Endothelial cell of umbilical vein (primary cell): ENCODE measurements around the gene LMAN1L. TPM values are rescaled to one million over a fixed set of nuclear protein-coding genes. Genes with fewer than 3 reads are reported as not detected.

ENCODE experiments used
- BruUV-seq: library from RNA; stranded (reverse); fragments of 400-500 nt; replicated peaks from 2 replicates; lab custom pipeline; 2021; lab: Mats Ljungman, UMichigan
- CTCF ChIA-PET: fragments of 300-600, 350-600 bp; sonication (Branson Sonifier 250); formaldehyde crosslinking; loops from one replicate; lab custom pipeline; 2021; ENCODE audit warnings: antibody characterized with exemption, inconsistent platforms; lab: Charles Lee
- POLR2A ChIA-PET: fragments of 300-600, 350-600 bp; sonication (Branson Sonifier 250); formaldehyde crosslinking; loops from one replicate; lab custom pipeline; 2021; ENCODE audit warnings: antibody characterized with exemption, inconsistent platforms; lab: Charles Lee
- DNase-seq: peaks from one replicate; pipeline ENCODE4 v3.0.0-alpha.2; 2011; ENCODE audit warnings: low read depth, low spot score
- FAIRE-seq: peaks from 2 replicates; lab custom pipeline; 2011; peaks lifted over from hg19 to GRCh38; lab: Jason Lieb, UNC
- H2AFZ ChIP-seq: 2 replicates; pipeline ENCODE4 v1.6.0; 2012; ENCODE audit warnings: low read depth, low read length, control low read depth, inconsistent platforms
- H3K27ac ChIP-seq: 2 replicates; pipeline ENCODE4 v1.5.1; 2011; ENCODE audit warnings: low read depth, mild to moderate bottlenecking, control low read depth, low read length, moderate library complexity; ENCODE audit not compliant: insufficient read depth
- H3K27me3 ChIP-seq, 2 experiments: 2 replicates each; pipeline versions ENCODE4 v1.6.0 to v1.6.1; 2011; ENCODE audit warnings: low read length in 2 of 2, mixed read lengths in 1 of 2; ENCODE audit not compliant: control insufficient read depth in 2 of 2, insufficient read depth in 2 of 2
- H3K36me3 ChIP-seq, 2 experiments: 2 replicates in 1 of 2; 3 replicates in 1 of 2; pipeline ENCODE4 v1.5.1; 2011; ENCODE audit warnings: low read length in 2 of 2, mild to moderate bottlenecking in 1 of 2, moderate library complexity in 1 of 2; ENCODE audit not compliant: control insufficient read depth in 2 of 2, insufficient read depth in 2 of 2; ENCODE audit errors: extremely low read depth in 1 of 2
- H3K4me1 ChIP-seq: 3 replicates; pipeline ENCODE4 v1.5.1; 2011; ENCODE audit warnings: mild to moderate bottlenecking, low read length; ENCODE audit not compliant: control insufficient read depth, insufficient read depth; ENCODE audit errors: extremely low read depth
- H3K4me2 ChIP-seq: 2 replicates; pipeline ENCODE4 v1.6.1; 2011; ENCODE audit warnings: low read length, control low read depth, mixed read lengths; ENCODE audit not compliant: insufficient read depth
- H3K4me3 ChIP-seq, 3 experiments: fragments of 200-600 bp in 1 of 3; sonication (generic), shearing (Covaris generic) in 1 of 3; replicated peaks in 1 of 3; 2 replicates each; pipeline ENCODE4 v1.5.1; 2011 to 2016; ENCODE audit warnings: control low read depth in 3 of 3, low read length in 3 of 3, mild to moderate bottlenecking in 2 of 3, inconsistent platforms in 1 of 3, low read depth in 1 of 3, moderate library complexity in 1 of 3; ENCODE audit not compliant: insufficient read depth in 1 of 3
- H3K79me2 ChIP-seq: 2 replicates; pipeline ENCODE4 v1.6.0; 2012; ENCODE audit warnings: low read length, inconsistent platforms; ENCODE audit not compliant: control insufficient read depth, insufficient read depth
- H3K9ac ChIP-seq: replicated peaks from 2 replicates; pipeline ENCODE3; 2011; ENCODE audit warnings: low read length, control low read depth; ENCODE audit not compliant: insufficient read depth; ENCODE audit errors: extremely low read depth
- H3K9me1 ChIP-seq: replicated peaks from 3 replicates; pipeline ENCODE4 v1.6.0; 2011; ENCODE audit warnings: mild to moderate bottlenecking, low read length; ENCODE audit not compliant: control insufficient read depth, insufficient read depth; ENCODE audit errors: extremely low read depth
- H3K9me3 ChIP-seq: replicated peaks from 2 replicates; pipeline ENCODE4 v1.5.1; 2012; ENCODE audit warnings: low read length, inconsistent platforms; ENCODE audit not compliant: control insufficient read depth, insufficient read depth
- H4K20me1 ChIP-seq: replicated peaks from 2 replicates; pipeline ENCODE3; 2011; ENCODE audit warnings: mild to moderate bottlenecking, low read length; ENCODE audit not compliant: control insufficient read depth, insufficient read depth; ENCODE audit errors: extremely low read depth
- EZH2 ChIP-seq: IDR thresholded peaks from 2 replicates; pipeline ENCODE4 v1.6.1; 2012; ENCODE audit warnings: borderline replicate concordance, low read depth, mild to moderate bottlenecking, moderate library complexity, low read length, inconsistent platforms; ENCODE audit not compliant: severe bottlenecking
- FOS ChIP-seq: IDR thresholded peaks from 2 replicates; pipeline ENCODE4 v1.6.1; 2011; ENCODE audit warnings: mild to moderate bottlenecking, low read length, moderate library complexity, borderline replicate concordance; ENCODE audit not compliant: insufficient read depth
- GATA2 ChIP-seq: IDR thresholded peaks from 2 replicates; pipeline ENCODE4 v1.7.0; 2011; ENCODE audit warnings: low read depth, mild to moderate bottlenecking, moderate library complexity, mixed read lengths, low read length; ENCODE audit not compliant: insufficient read length, insufficient read depth
- JUN ChIP-seq: IDR thresholded peaks from 2 replicates; pipeline ENCODE4 v1.6.1; 2011; ENCODE audit warnings: borderline replicate concordance, low read depth; ENCODE audit not compliant: insufficient read length, insufficient read depth
- MYC ChIP-seq: IDR thresholded peaks from one replicate; pipeline ENCODE4 v1.6.1; 2011; ENCODE audit warnings: mild to moderate bottlenecking, low read depth, low read length
- POLR2A ChIP-seq: IDR thresholded peaks from 2 replicates; pipeline ENCODE4 v1.6.1; 2012; ENCODE audit warnings: low read depth, mild to moderate bottlenecking, control low read depth, low read length
- POLR2AphosphoS5 ChIP-seq: IDR thresholded peaks from 2 replicates; pipeline ENCODE4 v1.6.1; 2012; ENCODE audit warnings: low read depth, mild to moderate bottlenecking, control low read depth, low read length, moderate library complexity; ENCODE audit not compliant: insufficient read depth
- dilution Hi-C: fragments of 300-500 bp; cut with MboI; formaldehyde crosslinking; loops from one replicate; pipeline ENCODE4 v1.15.0; 2019; ENCODE audit warnings: low sequenced_read_pairs; ENCODE audit not compliant: extremely low pct_ligation_motif_present
- intact Hi-C: fragments of 100-400 bp; cut with micrococcal nuclease; formaldehyde crosslinking; loops from one replicate; pipeline ENCODE4 v1.10.0; 2022
- polyA plus RNA-seq, 4 experiments: library from polyadenylated mRNA; depleted of rRNA in 3 of 4; stranded (reverse) in 3 of 4; unstranded in 1 of 4; fragments of >200 nt; gene quantifications; 2 replicates each; pipeline versions ENCODE4 v1.2.1 to v1.2.3, GENCODE V29; 2011 to 2012; ENCODE audit warnings: missing spikeins in 1 of 4
- total RNA-seq: library from RNA; stranded (reverse); gene quantifications from 2 replicates; pipeline ENCODE4 v1.2.3, GENCODE V29; 2021
- TF ChIP-seq, protein P1 (sequence below): IDR thresholded peaks from 2 replicates; pipeline ENCODE4 v1.6.1; 2011; ENCODE audit not compliant: insufficient read depth, insufficient read length
- TF ChIP-seq, protein P2 (sequence below), 2 donors: IDR thresholded peaks; 1 replicate in 1 of 2; 2 replicates in 1 of 2; pipeline ENCODE4 v1.5.1; 2011; ENCODE audit warnings: low read length in 2 of 2, mild to moderate bottlenecking in 2 of 2, moderate library complexity in 2 of 2, control low read depth in 1 of 2, inconsistent platforms in 1 of 2, low read depth in 1 of 2; ENCODE audit not compliant: insufficient read depth in 1 of 2; ENCODE audit errors: extremely low read depth in 1 of 2

Gene LMAN1L
- total and polyA plus RNA-seq, 2 donors (not counting 3 experiments of a cell fraction or from before 2014, with no cell fraction given): not detected

DNA sequence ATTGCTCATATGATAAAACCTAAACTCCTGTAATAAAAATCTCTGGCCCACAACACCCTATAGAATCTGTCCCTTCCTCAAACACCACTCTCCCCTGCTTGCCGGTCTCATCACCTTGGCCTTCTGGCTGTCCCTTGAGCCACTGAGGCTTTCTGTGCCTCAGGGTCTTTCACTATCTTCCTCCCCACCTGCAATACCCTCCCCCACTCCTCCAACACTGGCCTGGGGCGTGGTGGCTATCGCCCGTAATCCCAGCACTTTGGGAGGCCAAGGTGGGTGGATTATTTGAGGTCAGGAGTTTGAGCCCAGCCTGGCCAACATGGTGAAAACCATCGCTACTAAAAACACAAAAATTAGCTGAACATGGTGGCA lies 34.0 kb upstream of the LMAN1L start:
- Histone ChIP-seq H3K4me1 (peaks cover 34% of the 10 kb centered on the region), H3K27ac (no peak overlapping the region), H3K4me3 (no peak overlapping the region), H4K20me1 (no peaks in the 10 kb centered on the region), H3K27me3 (no peaks in the 10 kb centered on the region), H3K79me2 (peaks cover 13% of the 10 kb centered on the region), H3K9me1 (no peaks in the 10 kb centered on the region), H2AFZ (no peak overlapping the region), H3K36me3 (no peaks in the 10 kb centered on the region), H3K9me3 (no peaks in the 10 kb centered on the region), H3K9ac (no peak overlapping the region), H3K4me2 (no peak overlapping the region)
- DNase-seq (no peak), FAIRE-seq (no peak)
- CTCF ChIA-PET: interaction anchor here (0.9 to 8.3 kb wide), 6 partner anchors 9 to 172 kb away, joined by 3 to 98 read pairs (median 9); no protein-coding TSS in a partner anchor
- no TSS peak for BruUV-seq
- POLR2A ChIA-PET: interaction anchor here (0.7 kb wide), 1 partner anchor 62 kb away, joined by 4 read pairs; no protein-coding TSS in a partner anchor
- TF ChIP-seq FOS (no peak), MYC (no peak), POLR2A (no peak), POLR2AphosphoS5 (no peak), EZH2 (no peak), JUN (no peak), GATA2 (no peak)
- TF ChIP-seq, protein P1, sequence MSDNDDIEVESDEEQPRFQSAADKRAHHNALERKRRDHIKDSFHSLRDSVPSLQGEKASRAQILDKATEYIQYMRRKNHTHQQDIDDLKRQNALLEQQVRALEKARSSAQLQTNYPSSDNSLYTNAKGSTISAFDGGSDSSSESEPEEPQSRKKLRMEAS: no peak
- TF ChIP-seq, protein P2, sequence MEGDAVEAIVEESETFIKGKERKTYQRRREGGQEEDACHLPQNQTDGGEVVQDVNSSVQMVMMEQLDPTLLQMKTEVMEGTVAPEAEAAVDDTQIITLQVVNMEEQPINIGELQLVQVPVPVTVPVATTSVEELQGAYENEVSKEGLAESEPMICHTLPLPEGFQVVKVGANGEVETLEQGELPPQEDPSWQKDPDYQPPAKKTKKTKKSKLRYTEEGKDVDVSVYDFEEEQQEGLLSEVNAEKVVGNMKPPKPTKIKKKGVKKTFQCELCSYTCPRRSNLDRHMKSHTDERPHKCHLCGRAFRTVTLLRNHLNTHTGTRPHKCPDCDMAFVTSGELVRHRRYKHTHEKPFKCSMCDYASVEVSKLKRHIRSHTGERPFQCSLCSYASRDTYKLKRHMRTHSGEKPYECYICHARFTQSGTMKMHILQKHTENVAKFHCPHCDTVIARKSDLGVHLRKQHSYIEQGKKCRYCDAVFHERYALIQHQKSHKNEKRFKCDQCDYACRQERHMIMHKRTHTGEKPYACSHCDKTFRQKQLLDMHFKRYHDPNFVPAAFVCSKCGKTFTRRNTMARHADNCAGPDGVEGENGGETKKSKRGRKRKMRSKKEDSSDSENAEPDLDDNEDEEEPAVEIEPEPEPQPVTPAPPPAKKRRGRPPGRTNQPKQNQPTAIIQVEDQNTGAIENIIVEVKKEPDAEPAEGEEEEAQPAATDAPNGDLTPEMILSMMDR (IDR thresholded peaks at IDR 0.05; ENCODE audit: extremely low read depth in 1 of 2, insufficient read depth in 1 of 2, low read depth in 1 of 2, low read length in 2 of 2): no peak
- dilution Hi-C loops: no loop called here
- intact Hi-C loops: loop anchor here (10.0 kb wide), 1 partner anchor 426 kb away; the partner anchor contains the start of gene C15orf39
